ENCODE results near the gene MOV10.

- TF ChIP-seq CTCF (IDR thresholded peaks at IDR 0.05), result no peak
- TF ChIP-seq POLR2A (IDR thresholded peaks at IDR 0.05), result no peak
- TF ChIP-seq POLR2AphosphoS5 (IDR thresholded peaks at IDR 0.05), result no peak
These were observed 47.6 kb upstream of the MOV10 start for GRCh38 chr1:112626887-112627286.

All from stomach (tissue), 4 donors.